GM12873 (cell line): ENCODE measurements around the gene AADAT.

Experiments
- CTCF ChIP-seq: IDR thresholded peaks from 2 replicates; pipeline ENCODE4 v1.5.1; 2012; ENCODE audit warnings: low read depth, mild to moderate bottlenecking, moderate library complexity, low read length, control low read depth; ENCODE audit not compliant: insufficient read depth; ENCODE audit errors: missing control alignments

Gene AADAT

GRCh38 chr4:170106900-170107299 lies 17.1 kb upstream of the AADAT start:
- no peak for TF ChIP-seq CTCF

GRCh38 chr4:170102426-170102825 lies 12.7 kb upstream of the AADAT start:
- TF ChIP-seq CTCF = no peak

GRCh38 chr4:170097681-170098080 lies 7.9 kb upstream of the AADAT start:
- TF ChIP-seq CTCF = no peak

GRCh38 chr4:170093973-170094535 lies 4.3 kb upstream of the AADAT start:
- TF ChIP-seq CTCF = no peak

- TF ChIP-seq CTCF = no peak
Measured at GRCh38 chr4:170091069-170091696, 1.4 kb upstream of the AADAT start.

GRCh38 chr4:170090352-170091052 lies 746 bp upstream of the AADAT start:
- no peak for TF ChIP-seq CTCF

- TF ChIP-seq CTCF = no peak
Measured at GRCh38 chr4:170089274-170089667, 485 bp downstream of the AADAT start.
